ENCODE data around the gene CDKN2AIPNL.

DNA sequence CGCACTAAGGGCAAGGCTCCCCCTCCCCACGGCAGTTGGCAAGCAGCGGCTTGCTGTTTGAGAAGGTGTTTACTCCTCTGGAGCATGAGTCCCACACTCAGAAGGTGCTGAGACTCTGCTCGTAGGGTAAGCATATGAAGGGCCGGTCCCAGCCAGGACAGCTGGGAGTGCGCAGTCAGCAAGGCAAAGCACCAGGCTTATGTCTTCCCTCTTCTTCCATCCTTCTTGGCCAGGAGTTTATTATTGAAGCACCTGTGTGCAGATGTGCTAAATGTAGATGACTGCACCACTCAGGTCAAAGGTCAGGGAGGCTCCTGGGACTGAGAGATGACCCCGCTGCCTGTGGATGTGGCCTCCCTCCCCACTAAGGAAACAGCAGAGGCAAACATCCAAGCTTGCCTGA, 27.0 kb upstream of the CDKN2AIPNL start:
- TF ChIP-seq, protein P1, sequence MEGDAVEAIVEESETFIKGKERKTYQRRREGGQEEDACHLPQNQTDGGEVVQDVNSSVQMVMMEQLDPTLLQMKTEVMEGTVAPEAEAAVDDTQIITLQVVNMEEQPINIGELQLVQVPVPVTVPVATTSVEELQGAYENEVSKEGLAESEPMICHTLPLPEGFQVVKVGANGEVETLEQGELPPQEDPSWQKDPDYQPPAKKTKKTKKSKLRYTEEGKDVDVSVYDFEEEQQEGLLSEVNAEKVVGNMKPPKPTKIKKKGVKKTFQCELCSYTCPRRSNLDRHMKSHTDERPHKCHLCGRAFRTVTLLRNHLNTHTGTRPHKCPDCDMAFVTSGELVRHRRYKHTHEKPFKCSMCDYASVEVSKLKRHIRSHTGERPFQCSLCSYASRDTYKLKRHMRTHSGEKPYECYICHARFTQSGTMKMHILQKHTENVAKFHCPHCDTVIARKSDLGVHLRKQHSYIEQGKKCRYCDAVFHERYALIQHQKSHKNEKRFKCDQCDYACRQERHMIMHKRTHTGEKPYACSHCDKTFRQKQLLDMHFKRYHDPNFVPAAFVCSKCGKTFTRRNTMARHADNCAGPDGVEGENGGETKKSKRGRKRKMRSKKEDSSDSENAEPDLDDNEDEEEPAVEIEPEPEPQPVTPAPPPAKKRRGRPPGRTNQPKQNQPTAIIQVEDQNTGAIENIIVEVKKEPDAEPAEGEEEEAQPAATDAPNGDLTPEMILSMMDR (IDR thresholded peaks at IDR 0.05; ENCODE audit: borderline replicate concordance, extremely low read depth, low read length, poor library complexity, severe bottlenecking), result no peak
- TF ChIP-seq EZH2 (IDR thresholded peaks at IDR 0.05; ENCODE audit: borderline replicate concordance, low read depth, low read length, severe bottlenecking), result no peak

Measured in DND-41 (cell line).